ENCODE measurements around the gene MEF2D.
A peak's percentile ranks its signal among the peaks of the same experiment; 100 is the strongest.

Gene MEF2D

DNA sequence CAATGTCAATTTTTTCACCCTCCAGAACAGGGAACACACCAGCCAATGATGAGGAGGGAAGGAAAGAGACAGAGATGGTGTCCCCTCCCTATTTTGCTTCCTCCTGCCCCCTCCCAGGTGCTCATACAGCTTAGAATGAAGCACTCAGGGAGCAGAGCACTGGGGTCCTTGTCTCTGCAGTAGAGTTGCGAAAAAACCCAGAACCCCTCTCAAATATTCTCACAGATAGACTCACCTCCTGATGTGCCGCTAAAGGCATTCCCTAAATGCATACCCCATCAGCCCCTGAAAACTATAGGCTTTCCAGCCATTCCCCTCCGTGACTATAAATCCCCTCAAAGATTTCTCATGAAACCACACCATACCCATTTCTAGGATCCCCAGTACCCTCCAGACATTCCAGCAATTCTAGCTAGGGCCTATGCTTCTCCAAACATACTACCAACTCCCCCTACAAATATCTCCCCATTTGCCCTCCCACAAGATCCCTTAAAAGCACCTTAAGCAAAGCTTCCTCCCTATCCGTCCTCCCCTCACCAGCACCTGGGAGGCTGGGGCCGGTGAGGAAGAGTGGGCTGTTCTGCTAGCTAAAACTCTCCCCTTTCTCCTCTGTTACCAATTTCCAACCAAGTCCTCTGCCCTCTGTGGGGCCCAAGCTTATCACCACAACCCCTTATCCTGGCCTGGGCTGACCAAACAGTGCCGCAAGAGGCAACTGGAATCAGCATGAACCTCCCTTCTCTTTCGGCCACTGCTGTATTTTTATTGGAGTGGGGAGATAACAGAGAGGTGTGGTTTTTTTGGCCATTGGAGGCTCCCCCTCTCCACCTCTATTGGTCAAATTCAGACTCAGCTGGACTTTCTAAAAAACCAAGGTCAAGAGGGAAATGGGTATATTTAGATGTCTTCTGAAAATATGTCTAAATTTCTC lies 76.9 kb downstream of the MEF2D start:
- DNase-seq = no peak

DNA sequence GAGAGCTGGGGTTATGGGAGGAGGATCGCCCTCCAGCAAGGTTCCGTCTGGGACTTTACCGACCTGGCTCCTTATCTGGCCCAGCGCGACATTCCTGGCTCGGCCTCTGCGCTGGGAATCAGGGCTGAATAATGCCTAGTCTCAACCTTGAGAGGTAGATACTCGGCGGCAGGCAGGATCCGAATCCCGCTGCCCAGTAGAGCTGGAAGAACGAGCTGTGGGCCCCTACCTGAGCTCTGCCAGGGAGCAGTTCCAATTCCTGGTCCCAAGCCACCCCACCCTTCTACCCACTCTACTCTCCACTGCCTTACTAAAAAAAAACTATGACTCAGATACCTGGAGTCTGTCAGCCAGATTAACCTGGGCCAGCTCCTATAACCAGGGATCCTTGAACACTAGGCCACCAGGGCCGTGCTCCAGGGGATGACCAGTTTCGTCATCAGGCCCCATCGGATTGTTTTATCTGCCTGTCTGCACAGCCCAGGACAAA lies 77.9 kb downstream of the MEF2D start:
- DNase-seq = no peak

DNA sequence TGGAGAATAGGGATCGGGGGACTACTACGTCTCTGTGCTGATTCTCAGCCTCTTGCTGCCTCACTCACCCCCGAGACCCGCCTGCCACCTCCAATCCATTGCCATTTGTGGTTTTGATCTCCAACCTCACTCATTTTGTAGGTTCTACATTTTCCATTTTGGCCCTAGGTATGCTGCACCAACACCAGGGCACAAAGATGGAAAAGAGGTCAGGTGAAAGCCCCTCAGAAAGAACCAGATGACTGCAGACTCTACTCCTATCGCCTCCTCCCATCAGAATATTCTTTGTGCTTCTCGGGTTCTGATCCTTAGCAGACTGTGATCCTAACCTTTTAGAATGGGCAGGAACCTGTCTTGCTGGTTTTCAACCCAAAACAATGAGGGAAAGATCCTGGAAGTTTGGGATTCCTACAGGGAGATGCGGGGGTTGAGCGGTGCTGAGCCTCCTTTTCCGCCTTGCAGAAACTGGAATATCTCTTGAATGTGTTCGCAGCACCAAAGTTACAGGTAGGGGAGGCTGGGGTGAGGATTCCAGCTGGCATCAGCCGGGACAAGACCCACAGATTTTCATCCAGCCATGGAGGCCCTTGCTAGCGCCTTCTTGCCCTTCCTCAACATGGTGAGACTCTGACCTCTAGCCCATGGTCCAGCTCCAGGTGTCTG lies 78.5 kb downstream of the MEF2D start:
- DNase-seq = no peak

DNA sequence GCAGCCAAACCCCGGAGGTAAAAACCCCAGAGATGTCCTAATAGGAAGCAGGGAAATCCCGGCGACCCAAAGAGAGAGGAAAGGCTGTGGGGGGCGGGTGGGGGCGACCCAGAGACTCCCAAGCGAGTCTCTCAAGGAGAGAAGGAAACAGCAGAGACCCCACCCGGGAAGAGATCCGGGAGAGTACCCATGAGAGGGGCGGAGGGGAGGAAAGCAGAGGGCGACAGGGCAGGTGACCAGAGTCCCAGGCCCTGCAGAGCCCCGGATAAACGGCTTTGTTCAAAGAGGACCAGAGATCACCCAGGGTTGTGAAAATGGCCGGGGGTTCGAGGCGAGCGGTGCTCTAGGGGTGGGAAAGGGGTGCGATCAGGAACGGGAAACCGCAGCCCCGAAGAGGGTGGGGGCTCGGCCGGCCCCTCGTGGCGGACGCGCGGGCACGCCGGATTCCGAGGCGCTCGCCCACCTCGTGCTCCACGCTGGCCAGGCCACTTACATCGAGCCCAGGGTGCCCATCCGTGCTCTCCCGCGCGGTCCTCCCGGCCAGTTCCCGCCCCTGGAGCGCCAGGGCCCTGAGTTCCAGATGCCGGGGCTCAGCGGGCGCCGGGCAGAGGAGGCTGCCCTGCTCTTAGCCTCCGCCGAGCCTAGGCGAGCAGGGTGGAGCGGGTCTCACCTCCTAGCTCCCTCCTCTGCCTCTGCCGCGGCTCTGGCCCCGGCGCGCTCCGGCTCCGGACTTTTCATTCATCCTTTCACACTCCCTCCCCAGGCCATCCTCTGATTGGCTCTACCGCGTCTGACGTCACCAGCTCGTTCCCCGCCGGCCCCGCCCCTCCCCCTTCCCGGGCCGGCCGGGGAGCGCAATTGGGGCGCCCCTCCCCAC lies 79.3 kb downstream of the MEF2D start:
- DNase-seq = peak; percentile 88 to 89

DNA sequence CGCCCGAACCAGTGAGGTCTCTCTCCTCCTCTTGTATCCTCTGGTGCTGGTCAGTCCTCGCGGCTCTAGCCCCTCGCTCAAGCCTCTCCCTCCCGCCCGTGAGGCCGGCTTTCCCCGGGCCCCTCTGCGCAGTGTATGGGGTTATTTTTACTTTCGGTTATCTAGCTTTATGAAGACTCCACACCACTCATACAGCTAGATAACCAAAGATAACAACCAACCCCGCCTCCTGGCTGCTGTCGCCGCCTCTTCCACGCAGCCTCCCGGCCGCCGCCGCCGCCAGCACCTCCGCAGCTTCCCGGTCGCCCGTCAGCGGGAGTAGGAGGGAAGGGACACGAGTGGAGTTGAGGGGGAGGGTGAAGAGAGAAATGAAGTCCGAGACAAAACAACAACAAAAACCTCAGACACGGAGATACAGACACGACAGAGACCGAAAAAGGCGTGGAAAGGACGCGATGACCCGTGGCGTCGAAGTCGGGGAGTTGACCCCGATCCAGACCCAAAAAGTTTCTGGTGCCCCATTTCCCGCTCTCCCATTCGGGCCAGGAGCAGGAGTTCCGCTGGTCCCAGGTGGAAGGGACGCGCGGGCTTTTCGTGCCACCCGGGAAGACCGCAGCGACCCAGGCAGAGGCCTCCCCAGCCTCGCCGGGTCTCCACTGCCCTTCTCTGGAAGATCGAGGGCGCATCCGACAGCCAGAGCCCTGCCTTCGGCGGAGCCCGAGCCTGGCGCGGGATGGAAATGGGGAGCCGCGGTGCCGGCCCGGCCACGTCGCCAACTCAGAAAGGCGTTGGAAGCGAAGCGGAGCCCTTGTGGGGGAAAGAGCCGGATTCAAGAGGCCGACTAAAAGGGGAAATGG lies 80.1 kb downstream of the MEF2D start:
- no peak for DNase-seq

DNA sequence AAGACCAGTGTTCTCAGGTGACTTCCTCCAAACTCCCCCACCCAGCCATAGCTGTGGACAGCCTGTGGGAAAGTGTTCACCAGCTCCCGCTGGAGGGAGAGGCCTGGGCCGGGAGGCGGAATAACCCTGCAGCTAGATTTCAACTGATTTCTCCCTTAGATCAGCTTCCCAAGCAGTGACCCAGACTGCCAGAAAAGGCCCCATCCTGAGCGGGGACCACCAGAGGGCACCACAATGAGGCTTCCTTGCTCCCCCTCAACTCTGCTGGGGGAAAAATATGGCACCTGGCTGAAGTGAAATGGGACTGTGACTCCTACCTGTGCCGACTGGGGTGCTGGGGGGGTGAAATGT lies 80.7 kb downstream of the MEF2D start:
- no peak for DNase-seq

DNA sequence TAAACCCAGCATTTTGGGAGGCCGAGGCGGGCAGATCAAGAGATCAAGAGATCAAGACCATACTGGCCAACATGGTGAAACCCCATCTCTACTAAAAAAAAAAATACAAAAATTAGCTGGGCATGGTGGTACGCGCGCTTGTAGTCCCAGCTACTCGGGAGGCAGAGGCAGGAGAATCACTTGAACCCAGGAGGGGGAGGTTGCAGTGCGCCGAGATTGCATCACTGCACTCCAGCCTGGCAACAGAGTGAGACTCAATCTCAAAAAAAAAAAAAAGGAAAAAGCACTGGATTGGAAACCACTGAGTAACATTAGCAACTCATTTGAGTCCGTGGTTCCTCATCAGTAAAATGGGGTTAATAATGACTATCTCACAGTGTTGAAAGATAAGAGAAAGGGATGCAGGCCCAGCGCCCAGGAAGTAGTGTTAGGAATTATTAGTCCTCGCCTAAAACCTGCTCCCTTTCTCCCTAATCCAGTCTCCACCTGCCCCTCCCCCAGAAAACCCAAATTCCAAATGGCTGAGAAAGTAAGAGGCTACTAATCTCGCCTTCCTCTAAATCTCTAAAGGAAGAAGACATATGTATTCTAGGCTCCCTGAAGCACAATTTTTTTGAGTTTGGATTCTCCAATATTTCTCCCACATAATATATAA lies 82.0 kb downstream of the MEF2D start:
- DNase-seq = no peak

DNA sequence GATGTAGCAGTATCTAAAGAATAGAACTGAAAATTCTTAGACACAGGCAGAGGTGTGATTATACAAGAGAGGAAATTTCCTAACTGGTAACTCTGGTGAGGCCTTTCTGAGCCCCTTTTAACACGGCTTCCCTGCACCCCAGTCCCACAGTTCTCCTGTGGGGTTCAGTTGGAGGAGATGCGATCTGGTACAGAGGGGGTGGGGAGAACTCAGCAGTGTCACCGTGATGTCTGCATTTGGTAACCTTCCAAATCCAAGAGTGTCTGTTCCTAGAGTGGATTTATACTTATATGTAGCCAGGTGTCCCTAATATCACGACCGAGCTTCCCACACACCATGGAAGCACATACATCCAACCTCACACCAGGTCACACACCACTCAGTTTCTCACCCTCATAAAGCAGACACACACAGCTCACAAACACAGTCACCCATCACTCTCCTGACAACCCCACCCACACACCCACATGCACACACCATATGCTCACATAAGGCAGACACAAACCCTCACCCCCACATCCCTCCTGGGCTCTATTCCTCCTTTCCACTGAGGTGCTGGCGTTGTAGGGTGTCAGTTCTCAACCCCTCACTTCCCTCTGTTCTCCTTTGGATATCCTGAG lies 83.1 kb downstream of the MEF2D start:
- no peak for DNase-seq

DNA sequence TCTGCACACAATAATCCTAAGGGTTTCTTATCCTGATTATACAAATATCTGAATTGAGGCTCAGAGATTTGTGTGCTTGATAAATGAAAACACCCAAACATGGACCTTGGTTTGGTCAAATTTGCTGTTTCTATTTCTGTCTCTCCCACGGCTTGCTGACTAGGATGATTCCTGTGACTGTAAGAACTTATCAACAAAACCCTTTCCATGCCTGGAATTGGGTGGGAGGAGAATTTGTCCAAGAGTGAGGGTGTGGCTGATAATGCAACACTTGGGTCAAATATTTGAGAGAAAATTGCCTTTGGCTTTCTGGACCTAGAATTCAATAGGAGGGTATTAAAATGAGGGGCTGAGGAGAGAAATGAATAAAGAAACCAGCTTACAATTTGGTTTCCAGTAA lies 83.6 kb downstream of the MEF2D start:
- no peak for DNase-seq

DNA sequence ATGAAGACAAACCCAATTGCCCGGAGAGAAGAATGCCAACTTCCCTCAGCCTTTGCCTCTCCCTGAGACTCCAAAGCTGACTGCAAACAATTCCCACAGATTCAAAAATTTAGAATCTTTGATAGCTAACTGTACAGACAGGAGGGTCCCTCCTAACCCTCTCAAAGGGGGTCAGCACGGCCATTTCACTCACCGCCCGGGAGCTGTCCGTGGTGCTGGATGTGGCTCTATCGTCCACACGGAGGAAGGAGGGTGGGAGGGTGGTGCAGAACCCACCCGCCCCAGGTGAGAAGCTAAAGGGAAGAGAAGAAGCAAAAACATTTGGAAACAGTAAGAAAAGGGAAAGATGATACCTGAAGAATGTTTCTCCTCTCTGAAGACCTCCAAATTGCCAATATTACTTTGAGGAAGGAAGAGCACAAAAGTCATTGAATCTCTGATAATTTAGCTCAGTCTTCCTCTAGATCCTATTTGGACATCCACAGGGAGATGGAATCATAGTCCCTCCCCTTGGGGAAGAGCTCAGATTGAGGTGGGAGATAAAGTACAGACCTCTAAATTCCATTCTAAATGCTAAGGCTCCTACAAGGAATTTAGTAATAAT lies 86.0 kb downstream of the MEF2D start:
- no peak for DNase-seq

Measured in hippocampal formation (tissue), 2 donors.